GM23338 (cell line): ENCODE data around the gene TMED9. TPM values are rescaled to one million over a fixed set of nuclear protein-coding genes. Genes with fewer than 3 reads are reported as not detected.

Experiments used
- ATAC-seq: fragments of 200-7000 bp; cut with Tn5 transposase; 3 replicates; pipeline ENCODE4 v1.9.1; 2020
- DNase-seq: peaks from one replicate; pipeline ENCODE4 v3.0.0-alpha.2; 2015; ENCODE audit warnings: low spot score
- H2AFZ ChIP-seq: fragments of 200-600 bp; sonication (generic); 2 replicates; pipeline ENCODE4 v1.8.0; 2016; ENCODE audit warnings: antibody characterized with exemption, mild to moderate bottlenecking, moderate library complexity
- H3F3A ChIP-seq: fragments of 200-600 bp; sonication (generic); replicated peaks from 2 replicates; pipeline ENCODE4 v1.8.0; 2017; ENCODE audit warnings: antibody characterized with exemption, mixed run types, low read depth
- H3K27ac ChIP-seq: fragments of 200-600 bp; sonication (generic); 2 replicates; pipeline ENCODE4 v1.6.1; 2016; ENCODE audit warnings: low read depth
- H3K27me3 ChIP-seq: fragments of 200-600 bp; sonication (generic); 2 replicates; pipeline ENCODE4 v1.8.0; 2016; ENCODE audit warnings: mild to moderate bottlenecking, mixed run types, moderate library complexity; ENCODE audit not compliant: insufficient read depth
- H3K36me3 ChIP-seq: fragments of 200-600 bp; sonication (generic); 2 replicates; pipeline ENCODE4 v1.8.0; 2016; ENCODE audit warnings: mild to moderate bottlenecking; ENCODE audit not compliant: insufficient read depth
- H3K4me1 ChIP-seq: fragments of 200-600 bp; sonication (generic); 2 replicates; pipeline ENCODE4 v1.8.0; 2016; ENCODE audit warnings: mild to moderate bottlenecking, moderate library complexity; ENCODE audit not compliant: insufficient read depth
- H3K4me2 ChIP-seq: fragments of 200-600 bp; sonication (generic); 2 replicates; pipeline ENCODE4 v1.7.1; 2017; ENCODE audit warnings: mixed run types
- H3K4me3 ChIP-seq: fragments of 200-600 bp; sonication (generic); 2 replicates; pipeline ENCODE4 v1.6.1; 2016; ENCODE audit warnings: mixed run types
- H3K79me2 ChIP-seq: fragments of 200-600 bp; sonication (generic); replicated peaks from 2 replicates; pipeline ENCODE4 v1.8.0; 2017; ENCODE audit warnings: mild to moderate bottlenecking; ENCODE audit not compliant: insufficient read depth
- H3K9me2 ChIP-seq: fragments of 200-600 bp; sonication (generic); 2 replicates; pipeline ENCODE4 v1.8.0; 2017; ENCODE audit not compliant: insufficient read depth
- H4K20me1 ChIP-seq: fragments of 200-600 bp; sonication (generic); replicated peaks from 2 replicates; pipeline ENCODE4 v1.8.0; 2017; ENCODE audit warnings: mild to moderate bottlenecking; ENCODE audit not compliant: insufficient read depth
- H3K27ac Mint-ChIP-seq: 2 replicates; pipeline ENCODE4 v1.8.0; 2020; ENCODE audit warnings: inconsistent platforms, mild to moderate bottlenecking, moderate library complexity, mixed read lengths
- H3K27me3 Mint-ChIP-seq: 3 replicates; pipeline ENCODE4 v1.8.0; 2022; ENCODE audit warnings: low read depth, mild to moderate bottlenecking, moderate library complexity, mixed read lengths, inconsistent platforms; ENCODE audit not compliant: insufficient read depth, poor library complexity
- H3K36me3 Mint-ChIP-seq: 3 replicates; pipeline ENCODE4 v1.8.0; 2021; ENCODE audit warnings: low read depth, mild to moderate bottlenecking, inconsistent platforms, moderate library complexity, mixed read lengths
- H3K4me1 Mint-ChIP-seq: 3 replicates; pipeline ENCODE4 v1.8.0; 2020; ENCODE audit warnings: mild to moderate bottlenecking, inconsistent platforms, mixed read lengths
- H3K4me3 Mint-ChIP-seq: 3 replicates; pipeline ENCODE4 v1.8.0; 2021; ENCODE audit warnings: moderate library complexity, mild to moderate bottlenecking, inconsistent platforms, mixed read lengths
- H3K9me3 Mint-ChIP-seq: 3 replicates; pipeline ENCODE4 v1.8.0; 2020; ENCODE audit warnings: moderate library complexity, mild to moderate bottlenecking, inconsistent platforms, mixed read lengths
- CREB1 ChIP-seq: fragments of 250-450 bp; sonication (Bioruptor Pico); IDR thresholded peaks from 2 replicates; pipeline ENCODE4 v1.5.0; 2020; ENCODE audit warnings: low read depth, mild to moderate bottlenecking, moderate library complexity
- EZH2 ChIP-seq: fragments of 200-600 bp; sonication (generic); IDR thresholded peaks from one replicate; pipeline ENCODE4 v1.8.0; 2017; ENCODE audit warnings: antibody characterized with exemption, mild to moderate bottlenecking, low read depth; ENCODE audit not compliant: unreplicated experiment
- EZH2phosphoT487 ChIP-seq: fragments of 200-600 bp; sonication (generic); IDR thresholded peaks from one replicate; pipeline ENCODE4 v1.8.1; 2018; ENCODE audit warnings: antibody characterized with exemption; ENCODE audit not compliant: unreplicated experiment
- JUNB ChIP-seq: IDR thresholded peaks from one replicate; pipeline ENCODE4 v1.6.1; 2016; ENCODE audit warnings: antibody characterized with exemption; ENCODE audit not compliant: unreplicated experiment
- REST ChIP-seq: IDR thresholded peaks from one replicate; pipeline ENCODE4 v1.6.1; 2018; ENCODE audit warnings: antibody characterized with exemption; ENCODE audit not compliant: unreplicated experiment
- ZNF114 ChIP-seq: fragments of 250-450 bp; sonication (Bioruptor Pico); IDR thresholded peaks from 2 replicates; pipeline ENCODE4 v1.5.0; 2020; ENCODE audit warnings: mild to moderate bottlenecking, moderate library complexity
- ZNF331 ChIP-seq: fragments of 250-450 bp; sonication (Bioruptor Pico); IDR thresholded peaks from 2 replicates; pipeline ENCODE4 v1.5.0; 2020; ENCODE audit warnings: low read depth, mild to moderate bottlenecking, moderate library complexity
- ZNF462 ChIP-seq: fragments of 250-450 bp; sonication (Bioruptor Pico); IDR thresholded peaks from 2 replicates; pipeline ENCODE4 v1.5.0; 2020; ENCODE audit warnings: mild to moderate bottlenecking, moderate library complexity
- polyA plus RNA-seq: library from polyadenylated mRNA; unstranded; fragments of >200 nt; fragmentation: Nextera tagmentation; extraction: Ambion mirVana; gene quantifications from 2 replicates; pipeline ENCODE4 v1.2.1, GENCODE V29; 2016
- total RNA-seq: library from RNA; depleted of rRNA; stranded (reverse); fragments of >200 nt; shearing (Covaris generic); gene quantifications from 2 replicates; pipeline ENCODE4 v1.2.3, GENCODE V29; 2014

TMED9 gene
- total and polyA plus RNA-seq, 2 experiments from 2014 or later: 77.2 to 130 TPM

GRCh38 chr5:177555228-177555627, 36.8 kb upstream of the TMED9 start:
- Histone ChIP-seq H4K20me1 (peaks cover 30% of the 10 kb centered on the region), H3K27me3 (no peaks in the 10 kb centered on the region), H2AFZ (no peak overlapping the region), H3K4me2 (no peak overlapping the region), H3F3A (peaks cover 15% of the 10 kb centered on the region), H3K9me2 (no peaks in the 10 kb centered on the region), H3K4me3 (0 out of 2 replicates have a peak overlapping the region, but pooled peaks have one; percentile 50), H3K27ac (no peak overlapping the region), H3K36me3 (peaks cover 11% of the 10 kb centered on the region; the same call in 1 of the 2 replicates), H3K4me1 (peaks cover 10% of the 10 kb centered on the region; the same call in 1 of the 2 replicates), H3K79me2 (peaks cover 36% of the 10 kb centered on the region)
- H3K9me3 Mint-ChIP-seq: peaks cover 3% of the 10 kb centered on the region; the same call in 1 of the 3 replicates
- H3K4me3 Mint-ChIP-seq: peak overlapping the region; percentile 71; the same call in 2 of the 3 replicates
- no peak for DNase-seq
- ATAC-seq: no peak
- no peak overlapping the region for H3K27ac Mint-ChIP-seq
- peaks cover 29% of the 10 kb centered on the region for H3K4me1 Mint-ChIP-seq
- no peak for TF ChIP-seq REST
- no peak for TF ChIP-seq EZH2phosphoT487
- TF ChIP-seq ZNF462 (CRISPR knock-in tag): no peak
- TF ChIP-seq CREB1 (CRISPR knock-in tag): no peak
- TF ChIP-seq JUNB: no peak
- TF ChIP-seq ZNF331: no peak
- no peak for TF ChIP-seq EZH2
- no peak for TF ChIP-seq ZNF114
- H3K27me3 Mint-ChIP-seq: peaks cover 12% of the 10 kb centered on the region
- peaks cover 21% of the 10 kb centered on the region for H3K36me3 Mint-ChIP-seq
